Prostate gland (tissue), 2 donors: ENCODE data around the gene TRMT2A. TPM values are rescaled to one million over a fixed set of nuclear protein-coding genes. Genes with fewer than 3 reads are reported as not detected.

Source experiments
- DNase-seq: peaks from one replicate; pipeline ENCODE4 v3.0.0-alpha.2; 2019; ENCODE audit warnings: low spot score
- H3K27ac ChIP-seq, 2 donors: fragments of 200-600 bp; sonication (generic); 2 replicates each; pipeline ENCODE4 v1.5.1; 2017 to 2019
- H3K27me3 ChIP-seq: fragments of 200-600 bp; sonication (generic); replicated peaks from 2 replicates; pipeline ENCODE4 v1.5.1; 2019; ENCODE audit not compliant: insufficient read depth
- H3K36me3 ChIP-seq, 2 donors: fragments of 200-600 bp; sonication (generic); 1 replicate in 1 of 2; 2 replicates in 1 of 2; pipeline versions ENCODE4 v1.5.1 to v1.8.1; 2017 to 2019
- H3K4me1 ChIP-seq: fragments of 200-600 bp; sonication (generic); replicated peaks from 2 replicates; pipeline ENCODE4 v1.5.1; 2019
- H3K4me3 ChIP-seq, 2 donors: fragments of 200-600 bp; sonication (generic); 2 replicates each; pipeline ENCODE4 v1.5.1; 2017 to 2019
- H3K9me3 ChIP-seq: fragments of 200-600 bp; sonication (generic); 2 replicates; pipeline ENCODE4 v1.5.1; 2017
- CTCF ChIP-seq, 4 experiments: fragments of 200-600 bp in 2 of 4; fragments of 450-650 bp in 2 of 4; sonication (generic) in 2 of 4; IDR thresholded peaks; 1 replicate in 3 of 4; 2 replicates in 1 of 4; pipeline ENCODE4 v1.5.1; 2016 to 2019; ENCODE audit warnings: antibody characterized with exemption in 4 of 4, mild to moderate bottlenecking in 2 of 4, moderate library complexity in 2 of 4
- POLR2A ChIP-seq: fragments of 450-650 bp; IDR thresholded peaks from one replicate; pipeline ENCODE4 v1.6.1; 2016; ENCODE audit warnings: antibody characterized with exemption, mild to moderate bottlenecking
- POLR2AphosphoS5 ChIP-seq: sonication (generic); formaldehyde crosslinking; IDR thresholded peaks from one replicate; pipeline ENCODE4 v1.6.1; 2017; ENCODE audit warnings: antibody characterized with exemption
- WGBS: methylation state at CpG from one replicate; pipeline ENCODE4 v1.1.5; 2018; 5-methylcytosine and 5-hydroxymethylcytosine counted together
- intact Hi-C: fragments of 100-400 bp; cut with DNase I; formaldehyde crosslinking; loops from one replicate; pipeline ENCODE4 v1.14.2; 2022
- microRNA counts, 2 donors: library from miRNA; unstranded; fragments of <30 nt; microRNA quantifications; one replicate each; lab custom pipeline; 2016 to 2017
- microRNA-seq: library from miRNA; unstranded; fragments of <30 nt; microRNA quantifications from one replicate; pipeline ENCODE4, GENCODE V29; 2016
- small RNA-seq, 2 donors: library from RNA; depleted of rRNA; stranded (forward); fragments of <200 nt; gene quantifications; one replicate each; pipeline ENCODE3, GENCODE V24; 2016
- total RNA-seq, 2 donors: library from RNA; depleted of rRNA; stranded (reverse); fragments of >200 nt; gene quantifications; one replicate each; pipeline ENCODE4 v1.1.0, GENCODE V29; 2016

TRMT2A gene
- total RNA-seq, 2 donors from 2014 or later: 65.8 to 123 TPM

GRCh38 chr22:20063271-20064139 is 53.5 kb downstream of the TRMT2A start:
- H3K27me3 ChIP-seq: no peaks in the 10 kb centered on the region
- intact Hi-C loops: no loop called here
- H3K4me1 ChIP-seq: no peaks in the 10 kb centered on the region
- WGBS: 89% methylated on average over 27 of the region's 27 CpGs
- H3K36me3 ChIP-seq: no peaks in the 10 kb centered on the region
- H3K4me3 ChIP-seq: no peak overlapping the region
- H3K9me3 ChIP-seq: no peaks in the 10 kb centered on the region
- no peak for TF ChIP-seq POLR2A
- no peak for TF ChIP-seq POLR2AphosphoS5
- no peak for TF ChIP-seq CTCF (IDR thresholded peaks at IDR 0.05)
- H3K27ac ChIP-seq: no peak overlapping the region
- DNase-seq: no peak

GRCh38 chr22:20062766-20063083 is 54.3 kb downstream of the TRMT2A start:
- H3K27ac ChIP-seq: no peak overlapping the region
- H3K36me3 ChIP-seq: no peaks in the 10 kb centered on the region
- no peaks in the 10 kb centered on the region for H3K4me1 ChIP-seq
- intact Hi-C loops: no loop called here
- H3K9me3 ChIP-seq: no peaks in the 10 kb centered on the region
- no peaks in the 10 kb centered on the region for H3K27me3 ChIP-seq
- H3K4me3 ChIP-seq: no peak overlapping the region
- DNase-seq: no peak
- TF ChIP-seq CTCF (IDR thresholded peaks at IDR 0.05) (no peak), POLR2AphosphoS5 (no peak), POLR2A (no peak)
- WGBS: 79% methylated on average over 11 of the region's 11 CpGs

DNA sequence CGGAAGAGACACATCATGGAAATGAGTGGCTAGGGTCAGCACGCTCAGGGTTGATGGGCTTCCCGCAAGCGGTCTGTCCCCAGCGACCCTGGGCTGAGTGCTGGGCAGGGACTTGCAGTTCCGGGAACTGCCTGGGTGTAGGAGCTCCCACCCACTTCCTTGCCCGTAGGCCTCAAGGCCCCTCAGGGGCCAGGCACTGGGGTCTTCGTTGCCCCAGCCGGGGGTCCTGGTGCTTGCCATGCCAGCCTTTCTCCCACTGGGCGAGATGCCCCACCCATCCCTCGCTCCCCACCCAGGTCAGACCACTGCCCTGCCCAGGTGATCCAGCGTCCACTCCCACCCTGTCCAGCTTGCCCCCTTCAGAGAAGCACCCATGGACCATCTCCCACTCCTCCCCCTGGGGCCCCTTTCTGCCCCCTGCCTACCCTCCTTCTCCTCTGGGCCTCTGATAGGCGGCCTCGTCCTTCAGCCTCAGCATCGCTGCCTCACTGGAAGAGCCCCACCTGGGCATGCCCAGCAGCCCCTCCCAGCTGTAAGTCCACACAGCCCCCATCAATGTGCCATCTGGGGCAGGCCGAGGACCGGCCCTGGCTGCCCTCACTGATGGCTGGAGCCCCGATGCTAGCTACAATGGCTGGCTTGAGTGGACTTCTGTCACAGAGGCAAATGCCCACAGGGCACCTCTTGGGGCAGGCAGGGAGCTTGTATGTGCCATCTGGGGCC is 54.8 kb downstream of the TRMT2A start:
- Histone ChIP-seq H3K27ac (no peak overlapping the region), H3K4me1 (no peaks in the 10 kb centered on the region), H3K27me3 (no peaks in the 10 kb centered on the region), H3K4me3 (no peak overlapping the region), H3K36me3 (no peaks in the 10 kb centered on the region), H3K9me3 (no peaks in the 10 kb centered on the region)
- no peak for TF ChIP-seq POLR2A
- TF ChIP-seq CTCF (IDR thresholded peaks at IDR 0.05): no peak
- TF ChIP-seq POLR2AphosphoS5: no peak
- WGBS: 96% methylated on average over 16 of the region's 18 CpGs
- DNase-seq: no peak
- intact Hi-C loops: no loop called here

MicroRNAs encoded within 50 kb of the gene (microRNA counts, 767-probe panel; counts per million panel counts)
- microRNA hsa-miR-1306-3p (lab: Ali Mortazavi, UCI): 0 to 431 counts per million in 2 donors

Small RNAs within 50 kb of the gene (microRNA-seq; reads per million reads assigned to microRNA genes)
- gene MIR6816: 0.34 reads per million

Small RNAs within 50 kb of the gene (small RNA-seq; reads per million reads assigned to genes)
- gene MIR6816: 0 to 0.09 reads per million in 2 donors
- gene RF00017: 0 reads per million in 2 donors
- gene RF00599: 0 reads per million in 2 donors

Other genes with a start within 250 kb of the TRMT2A start
- gene COMT, start 175.5 kb downstream of the TRMT2A start, total RNA-seq: 100 to 1,000 TPM; 456 to 513 TPM
- gene TXNRD2, start 175.4 kb downstream of the TRMT2A start, total RNA-seq: 10 to 100 TPM; 62.1 to 84.5 TPM
- gene ARVCF, start 100.4 kb downstream of the TRMT2A start, total RNA-seq: 10 to 100 TPM; 39.6 to 65.9 TPM
- gene TANGO2, start 96.1 kb downstream of the TRMT2A start, total RNA-seq: 10 to 100 TPM; 34.3 to 40.1 TPM
- gene DGCR8, start 37.0 kb downstream of the TRMT2A start, total RNA-seq: 10 to 100 TPM; 20.9 to 47.6 TPM
- 100 to 1,000 TPM; 108 to 204 TPM for gene RANBP1, start 1.1 kb downstream of the TRMT2A start, total RNA-seq
- gene ZDHHC8, start 14.6 kb upstream of the TRMT2A start, total RNA-seq: 10 to 100 TPM; 14.1 to 36.6 TPM
- gene CCDC188, start 33.8 kb upstream of the TRMT2A start, total RNA-seq: 1 to 10 TPM in 1 of 2 donors, not detected in 1; 1.2 TPM
- 1 to 10 TPM; 4.4 to 6.0 TPM for gene RTN4R, start 151.1 kb upstream of the TRMT2A start, total RNA-seq
- gene DGCR6L, start 202.8 kb upstream of the TRMT2A start, total RNA-seq: 100 to 1,000 TPM; 101 to 109 TPM